Measurements from ENCODE around the gene GRIA1. TPM values are rescaled to one million over a fixed set of nuclear protein-coding genes. Genes with fewer than 3 reads are reported as not detected.

GRIA1 gene
- total RNA-seq, 6 experiments from 2014 or later = 0.10 to 0.57 (median 0.21) TPM

- Mint-ChIP-seq H3K9me3 (no peaks in the 10 kb centered on the region), H3K27ac (no peak overlapping the region), H3K4me1 (ENCODE audit: low read depth) (no peaks in the 10 kb centered on the region), H3K27me3 (ENCODE audit: insufficient read depth) (no peaks in the 10 kb centered on the region; the same call in none of the 2 replicates), H3K4me3 (no peak overlapping the region), H3K36me3 (ENCODE audit: low read depth) (no peaks in the 10 kb centered on the region)
- TF ChIP-seq, protein P1, sequence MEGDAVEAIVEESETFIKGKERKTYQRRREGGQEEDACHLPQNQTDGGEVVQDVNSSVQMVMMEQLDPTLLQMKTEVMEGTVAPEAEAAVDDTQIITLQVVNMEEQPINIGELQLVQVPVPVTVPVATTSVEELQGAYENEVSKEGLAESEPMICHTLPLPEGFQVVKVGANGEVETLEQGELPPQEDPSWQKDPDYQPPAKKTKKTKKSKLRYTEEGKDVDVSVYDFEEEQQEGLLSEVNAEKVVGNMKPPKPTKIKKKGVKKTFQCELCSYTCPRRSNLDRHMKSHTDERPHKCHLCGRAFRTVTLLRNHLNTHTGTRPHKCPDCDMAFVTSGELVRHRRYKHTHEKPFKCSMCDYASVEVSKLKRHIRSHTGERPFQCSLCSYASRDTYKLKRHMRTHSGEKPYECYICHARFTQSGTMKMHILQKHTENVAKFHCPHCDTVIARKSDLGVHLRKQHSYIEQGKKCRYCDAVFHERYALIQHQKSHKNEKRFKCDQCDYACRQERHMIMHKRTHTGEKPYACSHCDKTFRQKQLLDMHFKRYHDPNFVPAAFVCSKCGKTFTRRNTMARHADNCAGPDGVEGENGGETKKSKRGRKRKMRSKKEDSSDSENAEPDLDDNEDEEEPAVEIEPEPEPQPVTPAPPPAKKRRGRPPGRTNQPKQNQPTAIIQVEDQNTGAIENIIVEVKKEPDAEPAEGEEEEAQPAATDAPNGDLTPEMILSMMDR (IDR thresholded peaks at IDR 0.05) = no peak
- DNase-seq = no peak
Observed at GRCh38 chr5:153696256-153696655, 205.8 kb downstream of the GRIA1 start.

GRCh38 chr5:153699035-153699434 is 208.6 kb downstream of the GRIA1 start:
- Mint-ChIP-seq H3K27ac (no peak overlapping the region), H3K36me3 (ENCODE audit: low read depth) (no peaks in the 10 kb centered on the region), H3K27me3 (ENCODE audit: insufficient read depth) (no peaks in the 10 kb centered on the region; the same call in 1 of the 2 replicates), H3K9me3 (no peaks in the 10 kb centered on the region), H3K4me1 (ENCODE audit: low read depth) (no peaks in the 10 kb centered on the region), H3K4me3 (no peak overlapping the region)
- DNase-seq = no peak
- TF ChIP-seq, protein P1 (IDR thresholded peaks at IDR 0.05) = no peak

DNA sequence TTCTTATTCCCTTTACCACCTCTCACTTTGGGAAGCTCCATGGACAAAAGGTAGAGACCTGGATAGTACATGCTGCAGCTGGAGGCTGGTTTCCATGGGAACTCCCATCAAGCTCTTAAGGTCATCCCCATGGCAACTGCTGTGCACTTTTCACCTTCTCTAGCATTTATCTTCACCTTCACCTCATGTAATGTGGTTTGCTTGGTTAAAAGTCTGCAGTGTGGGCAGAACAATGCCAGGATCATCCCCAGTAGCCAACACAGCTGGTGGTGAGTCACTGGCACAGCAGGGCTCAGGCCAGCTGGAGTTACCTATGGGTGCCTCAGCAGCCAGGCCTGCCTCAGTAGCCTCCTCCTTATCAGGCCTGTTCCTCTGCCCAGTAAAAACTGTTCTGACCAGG is 210.5 kb downstream of the GRIA1 start:
- H3K4me3 Mint-ChIP-seq = no peak overlapping the region
- no peaks in the 10 kb centered on the region for H3K4me1 Mint-ChIP-seq (ENCODE audit: low read depth)
- H3K27ac Mint-ChIP-seq = no peak overlapping the region
- TF ChIP-seq, protein P1 (IDR thresholded peaks at IDR 0.05) = no peak
- peaks cover 3% of the 10 kb centered on the region for H3K27me3 Mint-ChIP-seq (ENCODE audit: insufficient read depth)
- no peaks in the 10 kb centered on the region for H3K9me3 Mint-ChIP-seq
- H3K36me3 Mint-ChIP-seq (ENCODE audit: low read depth) = no peaks in the 10 kb centered on the region
- no peak for DNase-seq

- H3K27me3 Mint-ChIP-seq (ENCODE audit: insufficient read depth) = peaks cover 3% of the 10 kb centered on the region
- no peak overlapping the region for H3K4me3 Mint-ChIP-seq
- no peak for DNase-seq
- TF ChIP-seq, protein P1 (IDR thresholded peaks at IDR 0.05) = no peak
- H3K4me1 Mint-ChIP-seq (ENCODE audit: low read depth) = no peaks in the 10 kb centered on the region
- no peaks in the 10 kb centered on the region for H3K36me3 Mint-ChIP-seq (ENCODE audit: low read depth)
- H3K27ac Mint-ChIP-seq = no peak overlapping the region
- H3K9me3 Mint-ChIP-seq = no peaks in the 10 kb centered on the region
Observed at GRCh38 chr5:153702265-153702664, 211.8 kb downstream of the GRIA1 start.

- Mint-ChIP-seq H3K9me3 (no peaks in the 10 kb centered on the region), H3K36me3 (ENCODE audit: low read depth) (no peaks in the 10 kb centered on the region)
- TF ChIP-seq, protein P1 (IDR thresholded peaks at IDR 0.05) = no peak
Observed at GRCh38 chr5:153704110-153704509, 213.6 kb downstream of the GRIA1 start.

GRCh38 chr5:153707626-153708025 is 217.2 kb downstream of the GRIA1 start:
- Mint-ChIP-seq H3K9me3 (no peaks in the 10 kb centered on the region), H3K4me1 (ENCODE audit: low read depth) (no peaks in the 10 kb centered on the region), H3K27me3 (ENCODE audit: insufficient read depth) (peaks cover 3% of the 10 kb centered on the region), H3K27ac (no peak overlapping the region), H3K36me3 (ENCODE audit: low read depth) (no peaks in the 10 kb centered on the region), H3K4me3 (no peak overlapping the region)
- DNase-seq = no peak
- TF ChIP-seq, protein P1 (IDR thresholded peaks at IDR 0.05) = no peak

More at GRCh38 chr5:153704110-153704509, 213.6 kb downstream of the GRIA1 start:
- DNase-seq = no peak
- H3K27me3 Mint-ChIP-seq (ENCODE audit: insufficient read depth) = peaks cover 3% of the 10 kb centered on the region
- H3K27ac Mint-ChIP-seq = no peak overlapping the region
- H3K4me1 Mint-ChIP-seq (ENCODE audit: low read depth) = no peaks in the 10 kb centered on the region
- H3K4me3 Mint-ChIP-seq = no peak overlapping the region
